WI38 (cell line): ENCODE results near the gene ESPN.

Source experiments
- H3K4me3 ChIP-seq: 2 replicates; pipeline ENCODE4 v1.5.1; 2011; ENCODE audit warnings: low read depth, mild to moderate bottlenecking, control low read depth, low read length
- TF ChIP-seq, protein P1 (sequence below): IDR thresholded peaks from 2 replicates; pipeline ENCODE4 v1.5.1; 2012; ENCODE audit warnings: low read depth, mild to moderate bottlenecking, control low read depth, low read length

The ESPN gene

DNA sequence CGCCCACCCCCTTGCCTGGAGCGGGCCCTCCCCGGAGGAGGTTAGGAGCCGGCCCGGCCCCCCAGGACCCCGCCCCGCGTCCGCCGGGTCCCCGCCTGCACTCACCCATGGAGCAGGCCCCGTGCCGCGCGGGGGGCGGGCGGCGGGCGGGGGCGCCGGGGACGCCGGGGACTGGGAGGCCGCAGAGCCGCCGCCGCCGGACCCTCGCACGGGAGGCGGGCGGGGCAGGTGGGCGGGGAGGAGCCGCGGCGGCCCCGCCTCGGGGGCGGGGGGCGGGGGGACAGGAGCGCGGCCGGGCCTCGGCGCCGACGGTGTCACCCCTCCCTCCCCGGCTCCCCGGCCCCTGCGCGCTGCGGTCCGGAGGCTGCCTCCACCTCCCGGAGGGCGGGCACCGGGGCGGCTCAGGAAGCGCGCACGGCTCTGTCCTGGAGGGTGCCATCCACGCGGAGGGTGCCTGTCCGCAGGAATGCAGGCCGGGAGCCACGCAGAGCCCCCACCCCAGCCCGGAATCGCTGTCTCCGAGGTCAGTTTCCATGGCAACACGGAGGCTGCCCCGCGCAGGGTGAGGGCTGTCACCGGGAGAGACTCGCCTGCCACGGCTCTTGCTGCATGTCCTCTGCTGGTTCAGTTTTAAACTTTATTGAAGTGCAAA lies 72.8 kb downstream of the ESPN start:
- TF ChIP-seq, protein P1, sequence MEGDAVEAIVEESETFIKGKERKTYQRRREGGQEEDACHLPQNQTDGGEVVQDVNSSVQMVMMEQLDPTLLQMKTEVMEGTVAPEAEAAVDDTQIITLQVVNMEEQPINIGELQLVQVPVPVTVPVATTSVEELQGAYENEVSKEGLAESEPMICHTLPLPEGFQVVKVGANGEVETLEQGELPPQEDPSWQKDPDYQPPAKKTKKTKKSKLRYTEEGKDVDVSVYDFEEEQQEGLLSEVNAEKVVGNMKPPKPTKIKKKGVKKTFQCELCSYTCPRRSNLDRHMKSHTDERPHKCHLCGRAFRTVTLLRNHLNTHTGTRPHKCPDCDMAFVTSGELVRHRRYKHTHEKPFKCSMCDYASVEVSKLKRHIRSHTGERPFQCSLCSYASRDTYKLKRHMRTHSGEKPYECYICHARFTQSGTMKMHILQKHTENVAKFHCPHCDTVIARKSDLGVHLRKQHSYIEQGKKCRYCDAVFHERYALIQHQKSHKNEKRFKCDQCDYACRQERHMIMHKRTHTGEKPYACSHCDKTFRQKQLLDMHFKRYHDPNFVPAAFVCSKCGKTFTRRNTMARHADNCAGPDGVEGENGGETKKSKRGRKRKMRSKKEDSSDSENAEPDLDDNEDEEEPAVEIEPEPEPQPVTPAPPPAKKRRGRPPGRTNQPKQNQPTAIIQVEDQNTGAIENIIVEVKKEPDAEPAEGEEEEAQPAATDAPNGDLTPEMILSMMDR, result no peak
- peak overlapping the region; percentile 57 for H3K4me3 ChIP-seq

DNA sequence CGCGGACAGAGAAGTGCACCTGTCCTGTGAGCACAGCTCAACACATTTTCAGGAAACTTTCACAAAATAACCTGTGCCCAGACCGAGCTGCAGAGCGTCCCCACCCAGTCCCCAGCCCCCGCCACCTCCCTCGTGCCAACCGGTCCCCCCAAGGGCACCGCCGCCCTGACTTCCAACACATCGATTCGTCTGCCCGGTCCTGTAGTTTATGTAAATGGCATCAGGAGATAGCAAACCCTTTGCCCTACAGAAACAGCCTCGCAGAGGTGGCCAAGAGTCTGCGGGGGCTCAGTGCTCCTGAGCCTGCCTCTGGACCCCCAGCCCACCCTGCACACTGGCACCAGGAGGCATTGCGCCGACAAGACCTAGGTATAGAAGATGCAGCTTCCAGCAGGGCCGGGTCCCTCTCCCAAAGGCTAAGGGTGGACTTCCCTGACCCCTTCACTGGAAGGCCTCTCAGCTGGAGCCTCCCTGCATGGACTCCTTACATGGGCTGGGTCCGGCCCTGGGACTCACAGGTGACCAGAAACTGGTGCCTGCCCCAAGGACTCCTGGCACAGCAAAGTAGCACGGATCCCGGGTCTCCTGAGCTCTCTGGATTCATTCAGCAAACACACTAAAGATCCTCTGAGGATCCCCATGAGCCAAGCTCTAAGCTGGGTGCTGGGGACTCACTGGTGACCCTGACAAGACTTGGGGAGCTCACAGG lies 73.4 kb downstream of the ESPN start:
- peak overlapping the region; percentile 57 for H3K4me3 ChIP-seq
- TF ChIP-seq, protein P1, result no peak

DNA sequence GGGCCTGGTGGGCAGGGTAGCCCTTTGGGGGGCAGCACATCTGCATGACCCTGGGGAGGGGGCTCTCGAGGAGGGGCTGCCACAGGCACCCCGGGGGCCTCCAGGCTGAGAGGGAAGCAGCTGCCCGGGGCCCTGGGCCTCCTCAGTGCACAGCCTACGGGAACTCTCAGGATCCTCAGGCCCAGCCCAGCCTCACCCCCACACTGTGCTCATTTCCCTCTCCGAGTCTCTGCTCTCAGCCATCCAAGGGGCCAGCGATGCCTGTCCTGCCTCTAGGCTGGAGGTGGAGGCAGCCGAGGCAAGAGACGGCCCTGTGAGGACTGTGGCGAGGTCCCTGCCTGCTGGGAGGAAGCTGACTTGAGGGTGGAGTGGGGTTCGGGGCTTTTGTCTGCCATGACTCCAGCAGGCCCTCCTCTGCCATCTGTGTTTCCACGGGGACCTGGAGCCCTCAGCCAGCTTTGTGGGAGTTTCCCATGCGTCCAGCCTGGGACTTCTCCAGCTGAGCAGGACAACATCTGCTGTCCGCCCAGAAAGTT lies 74.1 kb downstream of the ESPN start:
- TF ChIP-seq, protein P1, result no peak
- no peak overlapping the region for H3K4me3 ChIP-seq

DNA sequence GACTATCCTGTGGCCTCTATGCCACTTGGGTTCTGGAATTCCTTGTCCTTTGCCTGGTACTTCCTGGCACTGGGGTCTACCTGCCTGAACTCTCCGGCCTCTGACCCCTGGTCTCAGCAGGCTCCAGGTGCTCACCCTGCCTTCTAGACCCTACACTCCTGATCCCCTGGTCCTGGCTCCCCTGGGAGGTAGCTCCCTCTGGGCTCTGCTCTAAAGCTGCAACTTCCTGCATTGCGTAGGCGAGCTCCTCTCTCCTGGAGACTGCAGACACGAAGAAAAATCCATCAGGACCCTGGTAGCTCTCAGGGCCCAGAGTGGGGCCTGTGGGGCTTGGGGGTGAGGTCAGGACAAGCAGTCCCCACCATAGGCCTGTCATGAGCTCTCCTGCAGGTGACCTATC lies 74.7 kb downstream of the ESPN start:
- TF ChIP-seq, protein P1, result no peak
- H3K4me3 ChIP-seq, result no peak overlapping the region

DNA sequence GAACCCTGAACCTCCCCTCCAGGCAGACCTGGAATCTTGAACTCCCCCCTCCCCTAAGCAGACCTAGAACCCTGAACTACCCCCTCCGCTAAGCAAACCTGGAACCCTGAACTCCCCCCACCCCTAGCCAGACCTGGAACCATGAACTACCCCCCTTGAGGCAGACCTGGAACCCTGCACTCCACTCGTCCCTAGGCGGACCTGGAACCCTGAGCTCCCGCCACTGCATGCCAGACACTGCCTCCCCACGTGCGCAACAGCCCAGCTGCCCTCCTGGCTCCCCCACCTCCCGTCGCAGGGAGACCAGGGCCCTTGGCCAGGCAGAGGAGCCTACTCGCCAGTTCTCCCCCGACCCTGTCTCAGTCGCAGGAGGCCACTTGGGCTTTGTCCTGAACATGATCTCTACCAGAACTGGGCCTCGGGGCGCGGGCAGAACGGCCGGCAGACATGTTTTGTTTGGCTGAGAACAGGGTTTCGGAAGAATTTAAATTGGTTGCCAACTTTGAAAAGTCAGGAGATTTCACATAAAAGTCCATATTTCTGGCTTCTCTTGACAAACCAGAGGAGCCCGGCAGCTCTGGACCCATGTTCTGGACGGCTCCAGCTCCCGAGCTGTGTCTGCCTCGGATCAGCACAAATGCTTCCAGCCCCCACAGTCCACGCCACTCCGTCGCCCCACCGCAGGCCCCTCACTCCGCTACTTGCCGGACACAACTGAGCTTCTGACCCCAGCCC lies 76.1 kb downstream of the ESPN start:
- TF ChIP-seq, protein P1, result no peak
- no peak overlapping the region for H3K4me3 ChIP-seq

DNA sequence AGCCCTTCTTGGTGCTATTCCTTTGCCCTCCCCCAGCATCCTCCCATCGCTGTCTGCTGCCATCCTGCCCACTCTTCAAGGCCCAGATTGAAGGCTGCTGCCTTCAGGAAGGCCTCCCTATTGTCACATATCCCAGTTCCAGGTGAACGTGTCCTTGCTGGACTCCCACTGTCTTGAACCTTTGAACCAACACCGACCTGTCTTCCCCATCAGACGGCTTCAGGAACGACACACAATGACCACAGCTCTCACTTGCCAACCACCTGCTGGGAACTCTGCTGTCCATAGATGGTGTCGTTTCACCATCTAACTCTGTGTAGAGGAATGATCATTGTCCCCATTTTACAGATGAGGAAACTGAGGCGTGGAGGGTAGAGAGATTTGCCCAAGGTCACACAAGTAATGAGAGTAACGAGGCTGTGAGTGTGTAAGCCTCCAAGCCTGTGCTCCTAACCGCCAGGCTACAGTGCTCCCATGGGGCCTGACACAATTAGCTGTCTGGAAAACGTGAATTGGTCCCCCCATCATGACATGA lies 76.8 kb downstream of the ESPN start:
- TF ChIP-seq, protein P1, result no peak
- no peak overlapping the region for H3K4me3 ChIP-seq
